MG63 (cell line): Measurements from ENCODE around the gene COQ2. TPM values are rescaled to one million over a fixed set of nuclear protein-coding genes. Genes with fewer than 3 reads are reported as not detected.
A peak's percentile ranks its signal among the peaks of the same experiment; 100 is the strongest.
"Not testable (repeated sequence)": the region's sequence is repeated elsewhere in the genome, so short reads cannot be mapped to it uniquely, and the experiment has no call there.

ENCODE experiments used
- DNase-seq: peaks from one replicate; pipeline ENCODE4 v3.0.0-alpha.2; 2020
- H3K27me3 ChIP-seq: fragments of 250-450 bp; sonication (Bioruptor Pico); 2 replicates; pipeline ENCODE4 v1.5.1; 2020; ENCODE audit warnings: mild to moderate bottlenecking, moderate library complexity
- H3K36me3 ChIP-seq: fragments of 250-450 bp; sonication (Bioruptor Pico); 2 replicates; pipeline ENCODE4 v1.5.1; 2020; ENCODE audit warnings: mild to moderate bottlenecking, moderate library complexity
- H3K4me3 ChIP-seq: fragments of 250-450 bp; sonication (Bioruptor Pico); 2 replicates; pipeline ENCODE4 v1.5.1; 2020; ENCODE audit warnings: mild to moderate bottlenecking, moderate library complexity
- H3K9me3 ChIP-seq: fragments of 250-450 bp; sonication (Bioruptor Pico); 2 replicates; pipeline ENCODE4 v1.5.1; 2020; ENCODE audit warnings: mild to moderate bottlenecking, moderate library complexity
- total RNA-seq: library from RNA; depleted of rRNA; stranded (reverse); fragments of >200 nt; shearing (Covaris generic); gene quantifications from 2 replicates; pipeline ENCODE4 v1.2.3, GENCODE V29; 2014; ENCODE audit warnings: low replicate concordance; rRNA removed

Gene COQ2, protein sequence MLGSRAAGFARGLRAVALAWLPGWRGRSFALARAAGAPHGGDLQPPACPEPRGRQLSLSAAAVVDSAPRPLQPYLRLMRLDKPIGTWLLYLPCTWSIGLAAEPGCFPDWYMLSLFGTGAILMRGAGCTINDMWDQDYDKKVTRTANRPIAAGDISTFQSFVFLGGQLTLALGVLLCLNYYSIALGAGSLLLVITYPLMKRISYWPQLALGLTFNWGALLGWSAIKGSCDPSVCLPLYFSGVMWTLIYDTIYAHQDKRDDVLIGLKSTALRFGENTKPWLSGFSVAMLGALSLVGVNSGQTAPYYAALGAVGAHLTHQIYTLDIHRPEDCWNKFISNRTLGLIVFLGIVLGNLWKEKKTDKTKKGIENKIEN
- total RNA-seq, result 21.8 and 34.9 TPM in 2 replicates

DNA sequence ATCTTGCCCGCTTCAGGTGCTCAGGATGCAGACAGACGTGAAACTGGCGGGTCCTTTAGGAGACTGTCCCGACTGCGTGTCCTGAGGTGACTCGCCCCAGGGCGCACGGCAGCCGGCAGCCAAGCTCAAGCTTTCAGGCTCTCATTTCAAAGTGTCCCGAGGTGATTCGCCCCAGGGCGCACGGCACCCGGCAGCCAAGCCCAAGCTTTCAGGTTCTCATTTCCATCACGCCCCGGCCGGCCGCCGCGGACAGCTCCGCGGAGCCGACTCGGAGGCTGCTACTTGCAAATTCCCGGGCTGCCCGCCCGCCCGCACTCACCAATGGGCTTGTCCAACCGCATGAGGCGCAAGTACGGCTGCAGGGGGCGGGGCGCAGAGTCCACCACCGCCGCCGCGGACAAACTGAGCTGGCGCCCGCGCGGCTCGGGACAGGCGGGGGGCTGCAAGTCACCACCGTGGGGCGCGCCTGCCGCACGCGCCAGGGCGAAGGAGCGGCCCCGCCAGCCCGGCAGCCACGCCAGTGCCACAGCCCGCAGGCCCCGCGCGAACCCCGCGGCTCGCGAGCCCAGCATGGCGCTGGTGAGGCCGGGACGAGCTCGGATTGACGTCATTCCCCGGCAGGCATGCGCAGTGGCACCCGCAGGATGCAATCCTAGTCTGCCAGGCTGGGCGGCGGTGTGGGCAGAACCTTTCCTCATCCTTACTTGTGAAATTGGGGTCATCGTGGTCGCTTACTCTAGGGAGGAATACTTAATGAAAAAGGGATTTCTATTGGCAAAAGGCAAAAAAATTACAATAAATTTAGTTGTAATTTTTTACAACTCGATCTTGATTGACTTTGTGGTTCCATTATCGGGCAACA, at the start of gene COQ2:
Gene COQ2, minus strand, starts transcription at position 606 of the 862 bp plus-strand sequence. Its CDS starts 34 bp downstream, at position 572.
- DNase-seq, result peak; percentile 92
- Histone ChIP-seq H3K27me3 (no peaks in the 10 kb centered on the region), H3K9me3 (no peaks in the 10 kb centered on the region), H3K36me3 (no peaks in the 10 kb centered on the region; the same call in 1 of the 2 replicates), H3K4me3 (peak within 1 kb of the TSS; percentile 68)

GRCh38 chr4:83331956-83332355, 47.4 kb upstream of the COQ2 start:
- Histone ChIP-seq H3K4me3 (no peak overlapping the region), H3K27me3 (0 out of 2 replicates have a peak, but pooled peaks cover 2% of the 10 kb centered on the region), H3K36me3 (no peaks in the 10 kb centered on the region), H3K9me3 (no peaks in the 10 kb centered on the region)
- DNase-seq, result no peak

DNA sequence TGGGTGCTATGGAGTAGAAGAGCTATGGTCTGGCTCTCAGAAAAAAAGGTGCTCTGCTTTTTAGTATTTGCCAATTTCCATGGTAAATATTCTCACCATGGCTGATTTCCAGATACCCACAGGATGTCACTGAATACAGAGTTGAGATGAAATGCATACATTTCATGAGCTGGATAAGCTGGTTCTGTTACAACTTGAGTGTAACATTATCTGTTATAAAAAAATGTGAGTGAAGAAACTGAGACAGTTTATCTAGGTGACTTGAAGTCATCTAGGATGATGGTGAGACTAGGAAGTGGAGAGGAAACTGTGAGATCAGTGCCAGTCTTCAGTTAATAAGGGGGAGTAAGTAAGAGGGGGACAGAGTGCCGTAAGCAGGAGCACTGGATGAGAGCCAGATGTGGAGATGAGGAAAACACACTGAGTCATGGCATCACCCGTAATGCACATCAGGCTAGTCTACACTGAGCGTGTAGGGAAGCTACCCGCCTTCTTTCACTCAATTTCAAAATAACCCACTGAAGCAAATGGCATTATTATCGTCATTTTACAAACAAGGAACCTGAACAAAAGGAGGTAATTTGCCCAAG, 45.0 kb upstream of the COQ2 start:
- no peak for DNase-seq
- no peak overlapping the region for H3K4me3 ChIP-seq
- no peaks in the 10 kb centered on the region for H3K9me3 ChIP-seq
- H3K36me3 ChIP-seq, result no peaks in the 10 kb centered on the region
- 0 out of 2 replicates have a peak, but pooled peaks cover 2% of the 10 kb centered on the region for H3K27me3 ChIP-seq

GRCh38 chr4:83328521-83329187, 44.1 kb upstream of the COQ2 start:
- no peaks in the 10 kb centered on the region for H3K27me3 ChIP-seq
- no peaks in the 10 kb centered on the region for H3K36me3 ChIP-seq
- no peaks in the 10 kb centered on the region for H3K9me3 ChIP-seq
- no peak for DNase-seq
- H3K4me3 ChIP-seq, result no peak overlapping the region

GRCh38 chr4:83326546-83326945, 41.9 kb upstream of the COQ2 start:
- H3K4me3 ChIP-seq, result no peak overlapping the region
- no peaks in the 10 kb centered on the region for H3K9me3 ChIP-seq
- no peaks in the 10 kb centered on the region for H3K27me3 ChIP-seq
- DNase-seq, result no peak
- H3K36me3 ChIP-seq, result no peaks in the 10 kb centered on the region

DNA sequence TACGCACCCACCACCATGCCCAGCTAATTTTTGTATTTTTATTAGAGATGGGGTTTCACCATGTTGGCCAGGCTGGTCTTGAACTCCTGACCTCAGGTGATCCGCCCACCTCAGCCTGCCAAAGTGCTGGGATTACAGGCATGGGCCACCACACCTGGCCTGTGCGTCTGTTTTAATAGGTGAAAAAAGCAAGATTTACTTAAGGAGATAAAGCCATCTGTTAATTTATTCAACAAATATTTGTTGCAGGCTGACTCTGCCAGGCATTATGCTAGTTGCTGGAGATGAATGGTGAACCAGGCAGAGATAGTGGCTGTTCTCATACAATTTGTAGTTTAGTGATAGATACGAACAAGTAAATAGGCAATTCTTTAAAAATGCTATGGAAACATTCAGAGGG, 40.7 kb upstream of the COQ2 start:
- H3K9me3 ChIP-seq, H3K27me3 ChIP-seq, H3K36me3 ChIP-seq, DNase-seq, H3K4me3 ChIP-seq: not testable (repeated sequence)

DNA sequence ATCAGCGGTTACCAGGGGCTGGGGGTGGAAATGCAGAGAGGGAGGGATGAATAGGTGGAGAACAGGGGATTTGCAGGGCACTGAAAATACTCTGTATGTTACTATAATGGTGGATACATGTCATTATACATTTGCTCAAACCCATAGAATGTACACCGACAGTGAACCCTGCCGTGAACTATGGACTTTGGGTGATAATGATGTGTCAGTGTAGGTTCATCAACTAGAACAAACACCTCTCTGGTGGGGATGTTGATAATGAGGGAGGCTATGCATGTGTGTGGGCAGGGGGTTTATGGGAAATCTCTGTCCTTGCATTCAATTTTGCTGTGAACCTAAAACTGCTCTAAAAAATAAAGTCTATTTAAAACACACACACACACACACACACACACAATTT, 38.5 kb upstream of the COQ2 start:
- DNase-seq, result no peak

GRCh38 chr4:83320548-83320947, 36.0 kb upstream of the COQ2 start:
- Histone ChIP-seq H3K9me3 (no peaks in the 10 kb centered on the region), H3K36me3 (no peaks in the 10 kb centered on the region), H3K4me3 (no peak overlapping the region), H3K27me3 (no peaks in the 10 kb centered on the region)
- DNase-seq, result peak; percentile 71

More for the DNA sequence above, 38.5 kb upstream of the COQ2 start:
- Histone ChIP-seq H3K36me3 (no peaks in the 10 kb centered on the region), H3K9me3 (no peaks in the 10 kb centered on the region), H3K27me3 (no peaks in the 10 kb centered on the region), H3K4me3 (no peak overlapping the region)

DNA sequence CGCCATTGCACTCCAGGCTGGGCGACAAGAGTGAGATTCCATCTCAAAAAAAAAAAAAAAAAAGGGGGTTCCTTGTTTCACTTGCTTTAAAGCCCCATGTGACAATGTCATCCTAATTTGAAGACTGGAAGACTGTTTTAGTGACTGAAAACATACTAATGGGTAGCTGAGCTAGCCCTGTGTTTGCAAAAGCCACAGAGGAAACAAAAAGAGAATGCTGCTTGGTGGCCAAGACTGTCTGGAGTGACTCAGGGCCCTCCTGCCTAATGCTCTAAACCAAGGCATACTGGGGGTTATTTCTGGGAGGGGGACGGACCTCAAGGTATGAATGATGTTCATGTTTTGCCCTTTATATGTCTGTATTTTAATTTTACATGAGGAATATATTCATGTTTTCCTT, 34.1 kb upstream of the COQ2 start:
- H3K4me3 ChIP-seq, result no peak overlapping the region
- H3K27me3 ChIP-seq, result no peaks in the 10 kb centered on the region
- no peaks in the 10 kb centered on the region for H3K36me3 ChIP-seq
- no peak for DNase-seq
- H3K9me3 ChIP-seq, result no peaks in the 10 kb centered on the region

DNA sequence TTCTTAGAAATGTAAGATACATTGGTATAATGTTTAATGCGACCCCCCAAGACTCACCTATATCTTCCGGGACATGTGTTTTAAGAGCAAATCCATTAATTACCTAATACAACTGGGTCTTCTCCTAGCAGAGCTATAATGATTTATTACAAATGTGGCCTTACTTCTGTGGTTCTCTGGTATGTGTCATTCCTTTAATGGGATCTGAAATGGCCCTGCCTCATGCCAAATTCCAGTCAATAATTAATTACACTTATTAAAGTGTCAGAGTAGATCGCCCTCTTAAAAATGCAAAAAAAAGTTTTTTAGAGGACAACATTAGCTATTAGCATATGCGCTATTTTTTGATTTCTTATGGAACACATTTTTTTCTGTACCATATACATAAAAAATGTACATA, 33.1 kb upstream of the COQ2 start:
- Histone ChIP-seq H3K4me3 (no peak overlapping the region), H3K36me3 (no peaks in the 10 kb centered on the region)
- no peak for DNase-seq

GRCh38 chr4:83316459-83317165, 32.0 kb upstream of the COQ2 start:
- no peaks in the 10 kb centered on the region for H3K9me3 ChIP-seq
- no peak for DNase-seq
- H3K4me3 ChIP-seq, result no peak overlapping the region
- no peaks in the 10 kb centered on the region for H3K27me3 ChIP-seq
- H3K36me3 ChIP-seq, result no peaks in the 10 kb centered on the region

More for the DNA sequence above, 33.1 kb upstream of the COQ2 start:
- Histone ChIP-seq H3K27me3 (no peaks in the 10 kb centered on the region), H3K9me3 (no peaks in the 10 kb centered on the region)

- no peaks in the 10 kb centered on the region for H3K9me3 ChIP-seq
Observed at GRCh38 chr4:83315341-83315870, 30.8 kb upstream of the COQ2 start.

GRCh38 chr4:83308672-83309071, 24.1 kb upstream of the COQ2 start:
- no peaks in the 10 kb centered on the region for H3K9me3 ChIP-seq

More at GRCh38 chr4:83315341-83315870, 30.8 kb upstream of the COQ2 start:
- Histone ChIP-seq H3K27me3 (no peaks in the 10 kb centered on the region), H3K4me3 (no peak overlapping the region), H3K36me3 (no peaks in the 10 kb centered on the region)
- DNase-seq, result no peak

DNA sequence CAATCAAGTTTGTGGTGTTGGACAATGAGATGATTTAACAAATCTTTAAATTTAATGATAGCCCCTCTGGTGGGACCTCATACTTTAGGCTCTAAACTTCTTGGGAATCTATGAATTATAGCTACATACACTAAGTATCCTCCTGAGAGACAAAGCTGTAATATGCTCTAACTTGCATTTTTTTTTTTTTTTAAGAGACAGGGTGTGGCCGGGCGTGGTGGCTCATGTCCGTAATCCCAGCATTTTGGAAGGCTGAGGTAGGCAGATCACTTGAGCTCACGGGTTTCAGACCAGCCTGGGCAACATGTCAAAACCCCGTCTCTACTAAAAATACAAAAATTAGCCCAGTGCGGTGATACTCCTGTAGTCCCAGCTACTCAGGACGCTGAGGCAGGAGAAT, 23.3 kb upstream of the COQ2 start:
- Histone ChIP-seq H3K4me3 (no peak overlapping the region), H3K9me3 (no peaks in the 10 kb centered on the region), H3K36me3 (no peaks in the 10 kb centered on the region), H3K27me3 (no peaks in the 10 kb centered on the region)
- no peak for DNase-seq

More at GRCh38 chr4:83308672-83309071, 24.1 kb upstream of the COQ2 start:
- Histone ChIP-seq H3K27me3 (no peaks in the 10 kb centered on the region), H3K36me3 (no peaks in the 10 kb centered on the region), H3K4me3 (no peak overlapping the region)
- no peak for DNase-seq

DNA sequence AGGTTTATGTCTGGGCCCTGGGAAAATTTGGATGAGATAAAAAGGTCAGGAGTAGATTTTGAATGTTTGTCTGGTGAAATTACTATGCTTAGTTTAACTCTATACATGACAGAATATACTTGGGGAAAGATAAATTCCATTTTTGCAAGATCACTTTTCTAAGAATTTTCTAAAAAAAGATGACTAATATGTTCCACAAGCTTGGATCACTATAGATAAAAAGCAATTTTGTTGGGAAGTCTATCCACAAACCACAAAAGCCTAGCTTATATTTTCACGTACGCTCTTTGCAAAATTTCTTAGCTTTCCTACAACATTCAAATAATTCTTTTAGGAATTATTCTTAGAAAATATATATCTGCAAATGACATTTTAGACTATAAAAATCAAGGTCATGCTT, 20.6 kb upstream of the COQ2 start:
- H3K27me3 ChIP-seq, result no peaks in the 10 kb centered on the region
- H3K9me3 ChIP-seq, result no peaks in the 10 kb centered on the region
- no peak for DNase-seq
- H3K36me3 ChIP-seq, result no peaks in the 10 kb centered on the region
- no peak overlapping the region for H3K4me3 ChIP-seq
